PC-9 (cell line): ENCODE measurements around the gene CREM.

Experiments used
- CTCF ChIP-seq: fragments of 200-600 bp; sonication (generic); conservative IDR thresholded peaks from 2 replicates; pipeline ENCODE4 v1.6.1; 2017; ENCODE audit warnings: mixed run types, antibody characterized with exemption, mild to moderate bottlenecking, moderate library complexity
- EZH2 ChIP-seq: fragments of 200-600 bp; sonication (generic); IDR thresholded peaks from 2 replicates; pipeline ENCODE4 v1.8.0; 2017; ENCODE audit warnings: antibody characterized with exemption, low read depth

GRCh38 chr10:35232527-35232926, 105.9 kb downstream of the CREM start:
- no peak for TF ChIP-seq CTCF
- TF ChIP-seq EZH2: no peak
